ENCODE results near the gene WDR59.
"Not testable (repeated sequence)": the region's sequence is repeated elsewhere in the genome, so short reads cannot be mapped to it uniquely, and the experiment has no call there.

WDR59 gene

GRCh38 chr16:74984529-74985296, at the start of gene WDR59:
Gene WDR59 (minus strand): TSS chr16:74985123. CDS start chr16:74985017, 106 bp downstream.
- DNase-seq, result peak; percentile 76 to 95

GRCh38 chr16:75032655-75033054, 47.7 kb upstream of the WDR59 start:
- no peak for DNase-seq

- no peak for DNase-seq
Observed at GRCh38 chr16:75029854-75030253, 44.9 kb upstream of the WDR59 start.

- DNase-seq, result no peak
Observed at GRCh38 chr16:75028544-75029135, 43.7 kb upstream of the WDR59 start.

- DNase-seq, result no peak
Observed at GRCh38 chr16:75027520-75028300, 42.8 kb upstream of the WDR59 start.

GRCh38 chr16:75026892-75027391, 42.0 kb upstream of the WDR59 start:
- no peak for DNase-seq

GRCh38 chr16:75026239-75026891, 41.4 kb upstream of the WDR59 start:
- DNase-seq, result not testable (repeated sequence)

- no peak for DNase-seq
Observed at GRCh38 chr16:75025761-75026160, 40.8 kb upstream of the WDR59 start.

GRCh38 chr16:75024594-75024993, 39.7 kb upstream of the WDR59 start:
- DNase-seq, result no peak

- no peak for DNase-seq
Observed at GRCh38 chr16:75024182-75024581, 39.3 kb upstream of the WDR59 start.

GRCh38 chr16:75023009-75023408, 38.1 kb upstream of the WDR59 start:
- no peak for DNase-seq

- DNase-seq, result no peak
Observed at GRCh38 chr16:75022567-75022966, 37.6 kb upstream of the WDR59 start.

- no peak for DNase-seq
Observed at GRCh38 chr16:75021410-75021809, 36.5 kb upstream of the WDR59 start.

GRCh38 chr16:75019586-75019985, 34.7 kb upstream of the WDR59 start:
- DNase-seq, result no peak

GRCh38 chr16:75019007-75019406, 34.1 kb upstream of the WDR59 start:
- DNase-seq, result no peak

GRCh38 chr16:75017670-75018525, 33.0 kb upstream of the WDR59 start:
- DNase-seq, result no peak

- not testable (repeated sequence) for DNase-seq
Observed at GRCh38 chr16:75016451-75017081, 31.6 kb upstream of the WDR59 start.

- DNase-seq, result no peak
Observed at GRCh38 chr16:75014318-75014717, 29.4 kb upstream of the WDR59 start.

- DNase-seq, result not testable (repeated sequence)
Observed at GRCh38 chr16:75013123-75013522, 28.2 kb upstream of the WDR59 start.

GRCh38 chr16:75012380-75013081, 27.6 kb upstream of the WDR59 start:
- DNase-seq, result no peak

Data from NCI-H187 (cell line).